Measurements from ENCODE around the gene MAD1L1. TPM values are rescaled to one million over a fixed set of nuclear protein-coding genes. Genes with fewer than 3 reads are reported as not detected.

MAD1L1 gene
- total RNA-seq, 1 experiment from 2014 or later, result 43.8 TPM

- Mint-ChIP-seq H3K9me3 (no peaks in the 10 kb centered on the region), H3K4me1 (no peaks in the 10 kb centered on the region), H3K4me3 (no peak overlapping the region), H3K36me3 (no peaks in the 10 kb centered on the region), H3K27ac (peak overlapping the region; percentile 91), H3K27me3 (ENCODE audit: low read depth) (no peaks in the 10 kb centered on the region)
- ChIA-PET POLR2A (no interaction called here), CTCF (no interaction called here)
- DNase-seq (ENCODE audit: low spot score) (peak; percentile 4), ATAC-seq (no peak)
- TF ChIP-seq CTCF (IDR thresholded peaks at IDR 0.05) (no peak), ZNF423 (CRISPR knock-in tag; IDR thresholded peaks at IDR 0.05) (no peak), SOX15 (CRISPR knock-in tag; IDR thresholded peaks at IDR 0.05) (no peak)
Observed at GRCh38 chr7:2005786-2006185, 227.0 kb downstream of the MAD1L1 start.

GRCh38 chr7:2004841-2005725 is 227.7 kb downstream of the MAD1L1 start:
- Mint-ChIP-seq H3K36me3 (no peaks in the 10 kb centered on the region), H3K4me3 (no peak overlapping the region), H3K27ac (peak overlapping the region; percentile 64), H3K4me1 (no peaks in the 10 kb centered on the region), H3K9me3 (no peaks in the 10 kb centered on the region), H3K27me3 (ENCODE audit: low read depth) (no peaks in the 10 kb centered on the region)
- ATAC-seq (no peak), DNase-seq (ENCODE audit: low spot score) (peak; percentile 7)
- TF ChIP-seq NR2C2 (CRISPR knock-in tag; IDR thresholded peaks at IDR 0.05), result no peak
- no peak for TF ChIP-seq OVOL2 (CRISPR knock-in tag; IDR thresholded peaks at IDR 0.05; ENCODE audit: borderline replicate concordance)
- TF ChIP-seq ZNF423 (CRISPR knock-in tag; IDR thresholded peaks at IDR 0.05), result no peak
- no peak for TF ChIP-seq ZNF232 (CRISPR knock-in tag; IDR thresholded peaks at IDR 0.05)
- no peak for TF ChIP-seq ZNF416 (CRISPR knock-in tag; IDR thresholded peaks at IDR 0.05)
- no peak for TF ChIP-seq FOXP4 (CRISPR knock-in tag; IDR thresholded peaks at IDR 0.05)
- no peak for TF ChIP-seq MXD4 (CRISPR knock-in tag; IDR thresholded peaks at IDR 0.05; ENCODE audit: borderline replicate concordance)
- no peak for TF ChIP-seq ATF1 (CRISPR knock-in tag; IDR thresholded peaks at IDR 0.05)
- no peak for TF ChIP-seq ZBTB21 (CRISPR knock-in tag; IDR thresholded peaks at IDR 0.05; ENCODE audit: borderline replicate concordance)
- TF ChIP-seq GRHL2 (CRISPR knock-in tag; IDR thresholded peaks at IDR 0.05; ENCODE audit: insufficient replicate concordance, severe bottlenecking), result no peak
- TF ChIP-seq MLX (CRISPR knock-in tag; IDR thresholded peaks at IDR 0.05), result no peak
- ChIA-PET POLR2A (no interaction called here), CTCF (no interaction called here)

- DNase-seq (ENCODE audit: low spot score) (peak; percentile 4), ATAC-seq (no peak)
- H3K4me3 Mint-ChIP-seq, result no peak overlapping the region
- no peaks in the 10 kb centered on the region for H3K4me1 Mint-ChIP-seq
- H3K27me3 Mint-ChIP-seq (ENCODE audit: low read depth), result no peaks in the 10 kb centered on the region
- ChIA-PET CTCF (no interaction called here), POLR2A (no interaction called here)
- H3K27ac Mint-ChIP-seq, result peak overlapping the region; percentile 83
- TF ChIP-seq ATF6 (CRISPR knock-in tag; IDR thresholded peaks at IDR 0.05) (no peak), NFE2L1 (CRISPR knock-in tag; IDR thresholded peaks at IDR 0.05) (no peak)
- no peaks in the 10 kb centered on the region for H3K36me3 Mint-ChIP-seq
- H3K9me3 Mint-ChIP-seq, result no peaks in the 10 kb centered on the region
Observed at GRCh38 chr7:2003931-2004812, 228.6 kb downstream of the MAD1L1 start.
